Measurements from ENCODE around the gene SNX27.

The SNX27 gene

DNA sequence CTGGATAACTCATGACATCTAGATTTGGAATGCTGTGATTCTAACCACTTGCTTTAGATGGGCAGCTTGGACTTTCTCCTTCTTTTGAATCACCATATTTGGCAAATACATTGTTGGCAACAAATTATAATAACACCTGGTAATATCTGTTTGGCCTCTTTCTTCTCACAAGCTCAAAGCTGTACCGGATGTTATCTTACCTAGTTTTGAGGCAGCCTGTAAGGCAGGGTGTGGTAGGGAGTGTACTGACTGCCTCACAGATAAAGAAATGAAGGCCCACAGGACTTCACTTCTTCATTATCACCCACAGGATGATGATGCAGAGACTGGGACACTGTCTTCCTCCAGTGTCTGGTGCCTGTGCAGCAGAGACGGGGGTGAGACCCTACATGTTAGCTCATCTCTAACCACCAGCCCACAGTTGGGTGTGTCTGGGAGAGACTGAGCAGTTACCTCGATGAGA lies 43.2 kb upstream of the SNX27 start:
- TF ChIP-seq, protein P1, sequence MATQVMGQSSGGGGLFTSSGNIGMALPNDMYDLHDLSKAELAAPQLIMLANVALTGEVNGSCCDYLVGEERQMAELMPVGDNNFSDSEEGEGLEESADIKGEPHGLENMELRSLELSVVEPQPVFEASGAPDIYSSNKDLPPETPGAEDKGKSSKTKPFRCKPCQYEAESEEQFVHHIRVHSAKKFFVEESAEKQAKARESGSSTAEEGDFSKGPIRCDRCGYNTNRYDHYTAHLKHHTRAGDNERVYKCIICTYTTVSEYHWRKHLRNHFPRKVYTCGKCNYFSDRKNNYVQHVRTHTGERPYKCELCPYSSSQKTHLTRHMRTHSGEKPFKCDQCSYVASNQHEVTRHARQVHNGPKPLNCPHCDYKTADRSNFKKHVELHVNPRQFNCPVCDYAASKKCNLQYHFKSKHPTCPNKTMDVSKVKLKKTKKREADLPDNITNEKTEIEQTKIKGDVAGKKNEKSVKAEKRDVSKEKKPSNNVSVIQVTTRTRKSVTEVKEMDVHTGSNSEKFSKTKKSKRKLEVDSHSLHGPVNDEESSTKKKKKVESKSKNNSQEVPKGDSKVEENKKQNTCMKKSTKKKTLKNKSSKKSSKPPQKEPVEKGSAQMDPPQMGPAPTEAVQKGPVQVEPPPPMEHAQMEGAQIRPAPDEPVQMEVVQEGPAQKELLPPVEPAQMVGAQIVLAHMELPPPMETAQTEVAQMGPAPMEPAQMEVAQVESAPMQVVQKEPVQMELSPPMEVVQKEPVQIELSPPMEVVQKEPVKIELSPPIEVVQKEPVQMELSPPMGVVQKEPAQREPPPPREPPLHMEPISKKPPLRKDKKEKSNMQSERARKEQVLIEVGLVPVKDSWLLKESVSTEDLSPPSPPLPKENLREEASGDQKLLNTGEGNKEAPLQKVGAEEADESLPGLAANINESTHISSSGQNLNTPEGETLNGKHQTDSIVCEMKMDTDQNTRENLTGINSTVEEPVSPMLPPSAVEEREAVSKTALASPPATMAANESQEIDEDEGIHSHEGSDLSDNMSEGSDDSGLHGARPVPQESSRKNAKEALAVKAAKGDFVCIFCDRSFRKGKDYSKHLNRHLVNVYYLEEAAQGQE (IDR thresholded peaks at IDR 0.05; ENCODE audit: insufficient read depth in 1 of 2, low read depth in 2 of 2, low read length in 2 of 2): no peak
- TF ChIP-seq SIN3A (IDR thresholded peaks at IDR 0.05; ENCODE audit: borderline replicate concordance, insufficient read depth, low read length) (no peak), FOXP2 (optimal IDR thresholded peaks at IDR 0.05; ENCODE audit: borderline replicate concordance, extremely low read depth, extremely low read length, insufficient read depth) (no peak), POLR2AphosphoS5 (IDR thresholded peaks at IDR 0.05; ENCODE audit: low read depth, low read length) (no peak), TAF1 (IDR thresholded peaks at IDR 0.05; ENCODE audit: borderline replicate concordance, insufficient read depth, low read length) (no peak)

DNA sequence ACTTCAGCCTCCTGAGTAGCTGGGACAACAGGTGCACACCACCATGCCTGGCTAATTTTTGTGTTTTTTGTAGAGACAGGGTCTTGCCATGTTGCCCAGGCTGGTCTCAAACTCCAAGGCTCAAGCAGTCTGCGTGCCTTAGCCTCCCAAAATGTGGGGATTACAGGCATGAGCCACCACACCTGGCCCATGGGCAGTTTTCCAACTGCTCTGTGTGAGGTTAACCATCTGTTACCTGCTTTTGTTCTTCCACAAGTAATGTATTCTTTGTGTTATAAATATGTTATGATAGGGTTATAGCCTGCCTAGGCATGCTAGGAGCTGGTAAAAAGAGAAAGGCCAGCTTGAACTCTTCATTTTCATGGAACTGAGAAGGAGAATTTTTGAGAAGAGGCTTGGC lies 41.0 kb upstream of the SNX27 start:
- no peak for TF ChIP-seq TAF1 (IDR thresholded peaks at IDR 0.05; ENCODE audit: borderline replicate concordance, insufficient read depth, low read length)
- TF ChIP-seq, protein P1 (IDR thresholded peaks at IDR 0.05; ENCODE audit: insufficient read depth in 1 of 2, low read depth in 2 of 2, low read length in 2 of 2): no peak
- TF ChIP-seq SIN3A (IDR thresholded peaks at IDR 0.05; ENCODE audit: borderline replicate concordance, insufficient read depth, low read length): no peak
- no peak for TF ChIP-seq FOXP2 (optimal IDR thresholded peaks at IDR 0.05; ENCODE audit: borderline replicate concordance, extremely low read depth, extremely low read length, insufficient read depth)
- TF ChIP-seq POLR2AphosphoS5 (IDR thresholded peaks at IDR 0.05; ENCODE audit: low read depth, low read length): no peak

DNA sequence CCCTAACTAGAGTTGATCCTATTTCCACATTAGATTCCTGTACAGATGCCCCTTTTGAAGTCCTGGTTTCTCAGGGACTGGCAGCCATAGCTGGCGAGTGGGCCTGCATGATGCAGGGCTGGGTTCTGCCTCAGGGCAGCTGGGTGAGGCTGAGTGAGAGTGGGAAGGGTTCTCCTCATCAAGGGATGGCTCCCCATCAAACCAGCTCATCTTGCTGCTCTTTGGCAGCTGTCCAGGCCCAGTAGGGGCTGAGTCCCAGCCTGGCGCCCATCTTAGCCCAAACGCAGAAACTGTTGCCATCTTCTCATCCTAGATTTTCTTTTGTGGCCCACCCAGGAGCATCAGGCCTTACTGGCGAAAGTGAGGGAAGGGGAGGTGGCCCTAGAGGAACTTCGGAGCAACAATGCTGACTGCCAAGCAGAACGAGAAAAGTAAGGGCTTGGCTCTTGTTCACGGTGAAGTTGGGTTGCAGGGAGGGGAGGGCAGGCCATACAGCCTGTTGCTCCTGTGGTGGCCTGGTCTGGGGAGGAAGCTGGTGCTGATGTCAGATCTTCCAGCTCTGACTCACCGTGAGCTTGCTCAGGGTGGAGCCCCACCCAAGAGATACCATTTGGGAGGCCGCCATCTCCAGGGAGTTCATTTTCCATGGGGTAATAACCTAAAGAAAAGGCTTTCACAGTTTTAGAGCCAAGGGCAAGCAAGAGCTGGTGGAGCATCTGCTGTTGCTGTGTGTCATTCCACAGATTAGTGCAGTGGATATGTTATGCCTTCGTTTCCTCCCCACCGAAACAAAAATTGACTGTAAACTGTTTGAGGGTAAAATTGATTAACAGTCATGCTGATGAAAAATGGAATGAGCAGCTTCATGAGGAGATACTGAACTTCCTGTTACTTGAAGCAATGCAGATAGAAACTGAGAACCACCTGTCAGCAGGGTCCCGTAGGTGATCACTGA lies 37.0 kb upstream of the SNX27 start:
- TF ChIP-seq SIN3A (IDR thresholded peaks at IDR 0.05; ENCODE audit: borderline replicate concordance, insufficient read depth, low read length) (no peak), TAF1 (IDR thresholded peaks at IDR 0.05; ENCODE audit: borderline replicate concordance, insufficient read depth, low read length) (no peak), POLR2AphosphoS5 (IDR thresholded peaks at IDR 0.05; ENCODE audit: low read depth, low read length) (no peak), FOXP2 (optimal IDR thresholded peaks at IDR 0.05; ENCODE audit: borderline replicate concordance, extremely low read depth, extremely low read length, insufficient read depth) (no peak)
- TF ChIP-seq, protein P1 (IDR thresholded peaks at IDR 0.05; ENCODE audit: insufficient read depth in 1 of 2, low read depth in 2 of 2, low read length in 2 of 2): no peak

DNA sequence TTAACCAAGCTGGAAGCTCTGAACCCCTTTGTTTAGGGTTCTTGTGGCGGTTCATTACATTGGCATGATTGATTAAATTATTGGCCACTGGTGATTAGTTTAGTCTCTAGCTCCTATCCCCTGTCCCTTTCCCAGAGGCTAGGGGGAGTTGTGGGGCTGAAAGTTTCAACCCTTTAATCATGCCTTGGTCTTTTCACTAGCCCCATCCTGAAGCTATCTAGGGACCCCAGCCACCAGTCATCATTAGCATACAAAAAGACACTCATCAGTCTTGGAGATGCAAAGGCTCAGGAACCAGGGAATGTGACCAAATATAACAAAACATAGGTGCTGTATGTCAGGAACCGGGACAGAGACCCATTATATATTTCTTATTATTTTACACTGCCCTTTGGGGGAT lies 34.7 kb upstream of the SNX27 start:
- TF ChIP-seq FOXP2 (optimal IDR thresholded peaks at IDR 0.05; ENCODE audit: borderline replicate concordance, extremely low read depth, extremely low read length, insufficient read depth) (no peak), SIN3A (IDR thresholded peaks at IDR 0.05; ENCODE audit: borderline replicate concordance, insufficient read depth, low read length) (no peak)

DNA sequence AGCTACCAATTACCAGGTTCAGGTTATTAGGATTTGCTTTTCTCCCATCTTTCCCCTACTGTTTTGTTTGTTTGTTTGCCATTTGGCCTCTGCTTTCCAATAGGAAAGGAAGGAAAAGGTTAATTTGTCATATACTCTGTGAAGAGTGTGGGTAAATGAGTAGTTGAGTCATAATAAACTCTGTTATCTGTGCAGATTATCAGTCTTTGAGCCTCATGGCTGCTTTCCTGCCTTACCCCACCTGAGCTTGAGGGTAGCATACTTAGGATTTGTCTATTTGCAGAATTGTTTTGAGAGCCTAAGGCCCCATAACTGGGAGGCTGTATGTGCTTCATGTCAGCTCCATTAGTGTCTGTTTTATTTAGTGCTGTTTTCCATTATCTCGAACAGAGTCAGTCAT lies 32.9 kb upstream of the SNX27 start:
- TF ChIP-seq SIN3A (IDR thresholded peaks at IDR 0.05; ENCODE audit: borderline replicate concordance, insufficient read depth, low read length): no peak
- TF ChIP-seq, protein P1 (IDR thresholded peaks at IDR 0.05; ENCODE audit: insufficient read depth in 1 of 2, low read depth in 2 of 2, low read length in 2 of 2): no peak
- no peak for TF ChIP-seq FOXP2 (optimal IDR thresholded peaks at IDR 0.05; ENCODE audit: borderline replicate concordance, extremely low read depth, extremely low read length, insufficient read depth)
- no peak for TF ChIP-seq TAF1 (IDR thresholded peaks at IDR 0.05; ENCODE audit: borderline replicate concordance, insufficient read depth, low read length)
- TF ChIP-seq POLR2AphosphoS5 (IDR thresholded peaks at IDR 0.05; ENCODE audit: low read depth, low read length): no peak
